Stomach (tissue), 4 donors: ENCODE measurements around the gene MTERF2.

Experiments used
- POLR2A ChIP-seq, 4 donors: fragments of 450-650 bp; IDR thresholded peaks; one replicate each; pipeline ENCODE4 v1.6.1; 2016; ENCODE audit warnings: antibody characterized with exemption in 4 of 4, control low read depth in 2 of 4, mild to moderate bottlenecking in 1 of 4, moderate library complexity in 1 of 4
- TF ChIP-seq, protein P1 (sequence below), 7 experiments: fragments of 450-650 bp in 4 of 7; fragments of 200-600 bp in 3 of 7; sonication (generic) in 3 of 7; IDR thresholded peaks; one replicate each; pipeline ENCODE4 v1.5.1; 2016 to 2019; ENCODE audit warnings: antibody characterized with exemption in 7 of 7, control low read depth in 2 of 7, mild to moderate bottlenecking in 1 of 7

GRCh38 chr12:107027636-107028053, 40.7 kb upstream of the MTERF2 start:
- no peak for TF ChIP-seq POLR2A (IDR thresholded peaks at IDR 0.05)
- TF ChIP-seq, protein P1, sequence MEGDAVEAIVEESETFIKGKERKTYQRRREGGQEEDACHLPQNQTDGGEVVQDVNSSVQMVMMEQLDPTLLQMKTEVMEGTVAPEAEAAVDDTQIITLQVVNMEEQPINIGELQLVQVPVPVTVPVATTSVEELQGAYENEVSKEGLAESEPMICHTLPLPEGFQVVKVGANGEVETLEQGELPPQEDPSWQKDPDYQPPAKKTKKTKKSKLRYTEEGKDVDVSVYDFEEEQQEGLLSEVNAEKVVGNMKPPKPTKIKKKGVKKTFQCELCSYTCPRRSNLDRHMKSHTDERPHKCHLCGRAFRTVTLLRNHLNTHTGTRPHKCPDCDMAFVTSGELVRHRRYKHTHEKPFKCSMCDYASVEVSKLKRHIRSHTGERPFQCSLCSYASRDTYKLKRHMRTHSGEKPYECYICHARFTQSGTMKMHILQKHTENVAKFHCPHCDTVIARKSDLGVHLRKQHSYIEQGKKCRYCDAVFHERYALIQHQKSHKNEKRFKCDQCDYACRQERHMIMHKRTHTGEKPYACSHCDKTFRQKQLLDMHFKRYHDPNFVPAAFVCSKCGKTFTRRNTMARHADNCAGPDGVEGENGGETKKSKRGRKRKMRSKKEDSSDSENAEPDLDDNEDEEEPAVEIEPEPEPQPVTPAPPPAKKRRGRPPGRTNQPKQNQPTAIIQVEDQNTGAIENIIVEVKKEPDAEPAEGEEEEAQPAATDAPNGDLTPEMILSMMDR (IDR thresholded peaks at IDR 0.05): no peak
